Smooth muscle cell (in vitro differentiated cells): Measurements from ENCODE around the gene LCOR. TPM values are rescaled to one million over a fixed set of nuclear protein-coding genes. Genes with fewer than 3 reads are reported as not detected.

ENCODE experiments used
- DNase-seq: peaks from one replicate; lab custom pipeline; 2025; ENCODE audit not compliant: unreplicated experiment; lab: John Stamatoyannopoulos, UW
- H2AFZ ChIP-seq: fragments of 200-600 bp; sonication (generic); 2 replicates; pipeline ENCODE4 v1.6.0; 2016; ENCODE audit warnings: antibody characterized with exemption, low read depth, mild to moderate bottlenecking
- H3F3A ChIP-seq: fragments of 200-600 bp; sonication (generic); 2 replicates; pipeline ENCODE4 v1.6.0; 2017; ENCODE audit warnings: antibody characterized with exemption, low read depth
- H3K27ac ChIP-seq: fragments of 200-600 bp; sonication (generic); 2 replicates; pipeline ENCODE4 v1.5.1; 2016; ENCODE audit warnings: low read depth, mild to moderate bottlenecking
- H3K27me3 ChIP-seq: fragments of 200-600 bp; sonication (generic); 2 replicates; pipeline ENCODE4 v1.6.1; 2016; ENCODE audit warnings: low read depth, mild to moderate bottlenecking
- H3K36me3 ChIP-seq: fragments of 200-600 bp; sonication (generic); 2 replicates; pipeline ENCODE4 v1.5.1; 2016; ENCODE audit warnings: low read depth
- H3K4me1 ChIP-seq: fragments of 200-600 bp; sonication (generic); 2 replicates; pipeline ENCODE4 v1.5.1; 2016; ENCODE audit warnings: low read depth
- H3K4me2 ChIP-seq: fragments of 200-600 bp; sonication (generic); 2 replicates; pipeline ENCODE4 v1.6.0; 2016; ENCODE audit warnings: mild to moderate bottlenecking
- H3K4me3 ChIP-seq: fragments of 200-600 bp; sonication (generic); 2 replicates; pipeline ENCODE4 v1.5.1; 2016; ENCODE audit warnings: mild to moderate bottlenecking
- H3K79me2 ChIP-seq: fragments of 200-600 bp; sonication (generic); 2 replicates; pipeline ENCODE4 v1.6.0; 2016; ENCODE audit warnings: low read depth, mild to moderate bottlenecking
- H3K9ac ChIP-seq: fragments of 200-600 bp; sonication (generic); 2 replicates; pipeline ENCODE4 v1.6.0; 2016; ENCODE audit warnings: low read depth
- H3K9me3 ChIP-seq: fragments of 200-600 bp; sonication (generic); replicated peaks from 2 replicates; pipeline ENCODE4 v1.5.1; 2016; ENCODE audit warnings: low read depth
- H4K20me1 ChIP-seq: fragments of 200-600 bp; sonication (generic); 2 replicates; pipeline ENCODE4 v1.6.0; 2016; ENCODE audit warnings: low read depth
- CTCF ChIP-seq: fragments of 200-600 bp; sonication (generic); IDR thresholded peaks from 2 replicates; pipeline ENCODE4 v1.5.1; 2017; ENCODE audit warnings: borderline replicate concordance, mild to moderate bottlenecking, antibody characterized with exemption; ENCODE audit not compliant: insufficient read depth, poor library complexity, severe bottlenecking
- WGBS: methylation state at CpG from one replicate; pipeline ENCODE4 v1.1.7; 2016; ENCODE audit warnings: low lambda C conversion rate; 5-methylcytosine and 5-hydroxymethylcytosine counted together
- polyA plus RNA-seq: library from polyadenylated mRNA; unstranded; fragments of >200 nt; fragmentation: Nextera tagmentation; extraction: Ambion mirVana; gene quantifications from 2 replicates; pipeline ENCODE4 v1.2.1, GENCODE V29; 2016
- total RNA-seq: library from RNA; depleted of rRNA; stranded (reverse); fragments of >200 nt; gene quantifications from 2 replicates; pipeline ENCODE4 v1.2.3, GENCODE V29; 2014

Gene LCOR
- total and polyA plus RNA-seq, 2 experiments from 2014 or later = 10.6 to 27.8 TPM

DNA sequence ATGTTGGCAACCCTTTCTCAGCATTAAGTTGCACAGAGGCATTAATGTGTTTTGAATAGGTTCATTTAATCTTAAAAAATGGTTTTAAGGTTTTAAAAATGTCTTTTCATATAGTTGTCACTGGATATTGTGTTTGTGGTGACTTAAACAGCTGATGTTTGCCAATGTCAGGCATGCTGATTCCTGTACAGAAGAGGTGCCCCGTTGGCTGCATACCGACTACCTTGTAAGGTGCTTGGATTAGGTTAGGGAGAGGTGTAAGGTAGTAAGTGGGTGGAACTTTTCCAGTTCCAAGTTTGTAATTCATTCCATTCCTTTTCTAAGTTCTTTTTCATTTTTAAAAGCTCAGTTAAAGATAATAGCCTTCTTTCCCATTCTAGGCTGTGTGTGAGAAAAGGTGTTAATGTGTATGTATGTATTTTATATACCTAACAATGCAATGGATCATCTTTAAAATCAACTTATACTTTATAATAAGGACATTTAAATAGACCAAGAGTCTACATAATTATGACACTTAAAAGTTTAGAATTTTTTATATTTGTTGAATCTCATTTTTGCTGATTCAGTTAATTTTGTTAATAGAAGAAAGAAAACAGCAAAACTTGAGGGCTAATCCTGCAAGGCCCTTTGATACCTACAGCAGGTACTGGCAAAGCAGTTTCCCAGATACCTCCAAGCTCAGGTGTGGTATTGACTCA, 155.2 kb downstream of the LCOR start:
- H3K4me1 ChIP-seq = peaks cover 20% of the 10 kb centered on the region
- no peak overlapping the region for H3K4me3 ChIP-seq
- DNase-seq = no peak
- no peak overlapping the region for H2AFZ ChIP-seq
- peaks cover 5% of the 10 kb centered on the region for H3F3A ChIP-seq
- no peak overlapping the region for H3K27ac ChIP-seq
- no peak for TF ChIP-seq CTCF
- no peaks in the 10 kb centered on the region for H3K36me3 ChIP-seq
- 98% methylated on average over 2 of the region's 2 CpGs for WGBS
- H3K9me3 ChIP-seq = no peaks in the 10 kb centered on the region
- no peaks in the 10 kb centered on the region for H3K79me2 ChIP-seq
- no peaks in the 10 kb centered on the region for H4K20me1 ChIP-seq
- no peak overlapping the region for H3K4me2 ChIP-seq
- no peak overlapping the region for H3K9ac ChIP-seq
- H3K27me3 ChIP-seq = no peaks in the 10 kb centered on the region

DNA sequence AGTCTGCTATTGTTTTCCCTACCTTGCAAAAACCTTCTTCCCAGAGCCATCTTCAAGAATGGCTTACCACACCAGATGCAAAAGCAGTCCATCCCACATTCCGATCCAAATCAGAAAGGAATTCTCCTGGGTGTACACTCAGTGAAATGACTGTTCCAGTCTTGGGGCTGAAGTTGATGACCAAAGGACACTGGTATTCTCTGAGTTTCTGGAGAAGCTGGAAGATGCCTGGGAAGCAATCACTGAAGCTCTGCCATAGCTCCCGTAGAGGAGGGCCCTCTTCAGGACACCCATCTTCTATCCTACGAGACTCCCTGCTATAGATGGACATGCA, 155.7 kb downstream of the LCOR start:
- Histone ChIP-seq H3F3A (peaks cover 5% of the 10 kb centered on the region), H3K79me2 (no peaks in the 10 kb centered on the region), H3K9me3 (no peaks in the 10 kb centered on the region), H3K9ac (no peak overlapping the region), H2AFZ (no peak overlapping the region), H4K20me1 (no peaks in the 10 kb centered on the region), H3K27me3 (no peaks in the 10 kb centered on the region), H3K4me1 (peaks cover 20% of the 10 kb centered on the region), H3K36me3 (no peaks in the 10 kb centered on the region), H3K4me2 (no peak overlapping the region), H3K4me3 (no peak overlapping the region), H3K27ac (no peak overlapping the region)
- no peak for DNase-seq
- 95% methylated on average over 3 of the region's 3 CpGs for WGBS
- no peak for TF ChIP-seq CTCF

- H3K4me1 ChIP-seq = peaks cover 20% of the 10 kb centered on the region
- no peaks in the 10 kb centered on the region for H3K27me3 ChIP-seq
- TF ChIP-seq CTCF = no peak
- no peak overlapping the region for H3K4me3 ChIP-seq
- H2AFZ ChIP-seq = no peak overlapping the region
- DNase-seq = no peak
- H3K79me2 ChIP-seq = no peaks in the 10 kb centered on the region
- no peak overlapping the region for H3K9ac ChIP-seq
- no peak overlapping the region for H3K27ac ChIP-seq
- H3K9me3 ChIP-seq = no peaks in the 10 kb centered on the region
- no peaks in the 10 kb centered on the region for H4K20me1 ChIP-seq
- no peaks in the 10 kb centered on the region for H3K36me3 ChIP-seq
- H3K4me2 ChIP-seq = no peak overlapping the region
- H3F3A ChIP-seq = peaks cover 5% of the 10 kb centered on the region
- 75% methylated on average over 4 of the region's 4 CpGs for WGBS
Measured at GRCh38 chr10:96988426-96988825, 156.3 kb downstream of the LCOR start.

DNA sequence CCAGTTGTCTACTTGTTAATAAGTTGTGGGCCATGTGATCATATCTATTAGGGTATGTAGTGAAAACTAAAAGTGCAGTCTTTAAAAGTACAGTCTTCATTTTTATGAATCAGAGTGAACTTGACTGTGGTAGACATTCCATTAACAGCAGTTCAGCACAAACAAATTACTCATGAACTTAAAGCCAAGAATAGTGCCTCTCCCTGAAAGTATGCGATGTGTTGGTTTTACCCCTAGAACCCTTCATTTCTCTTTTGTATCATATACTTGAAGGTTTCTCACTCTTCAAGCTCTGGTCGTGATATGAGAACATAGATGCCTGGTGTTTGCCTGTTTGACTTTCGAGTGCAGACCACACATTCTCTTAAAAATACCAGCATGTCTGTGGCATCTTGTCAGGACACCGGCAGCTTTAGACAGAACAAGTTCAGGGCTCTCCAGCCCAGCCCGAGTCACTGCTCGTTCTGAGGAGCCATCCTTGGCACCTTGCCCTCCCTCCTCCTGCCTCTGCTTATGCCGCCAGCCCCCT, 159.3 kb downstream of the LCOR start:
- H3K79me2 ChIP-seq = no peaks in the 10 kb centered on the region
- DNase-seq = no peak
- H2AFZ ChIP-seq = no peak overlapping the region
- no peaks in the 10 kb centered on the region for H3K9me3 ChIP-seq
- peak overlapping the region; percentile 61 for H3K4me2 ChIP-seq
- no peaks in the 10 kb centered on the region for H3K4me1 ChIP-seq
- no peak overlapping the region for H3K4me3 ChIP-seq
- 28% methylated on average over 7 of the region's 7 CpGs for WGBS
- no peaks in the 10 kb centered on the region for H3K27me3 ChIP-seq
- no peaks in the 10 kb centered on the region for H3K36me3 ChIP-seq
- H3K9ac ChIP-seq = no peak overlapping the region
- TF ChIP-seq CTCF = no peak
- no peaks in the 10 kb centered on the region for H4K20me1 ChIP-seq
- H3K27ac ChIP-seq = peak overlapping the region; percentile 64
- peaks cover 5% of the 10 kb centered on the region for H3F3A ChIP-seq
